ENCODE data around the gene ZDHHC8.
"Not testable (repeated sequence)": the region's sequence is repeated elsewhere in the genome, so short reads cannot be mapped to it uniquely, and the experiment has no call there.

Gene ZDHHC8

GRCh38 chr22:20157430-20158183, 26.0 kb downstream of the ZDHHC8 start:
- DNase-seq (ENCODE audit: low spot score) = no peak

DNA sequence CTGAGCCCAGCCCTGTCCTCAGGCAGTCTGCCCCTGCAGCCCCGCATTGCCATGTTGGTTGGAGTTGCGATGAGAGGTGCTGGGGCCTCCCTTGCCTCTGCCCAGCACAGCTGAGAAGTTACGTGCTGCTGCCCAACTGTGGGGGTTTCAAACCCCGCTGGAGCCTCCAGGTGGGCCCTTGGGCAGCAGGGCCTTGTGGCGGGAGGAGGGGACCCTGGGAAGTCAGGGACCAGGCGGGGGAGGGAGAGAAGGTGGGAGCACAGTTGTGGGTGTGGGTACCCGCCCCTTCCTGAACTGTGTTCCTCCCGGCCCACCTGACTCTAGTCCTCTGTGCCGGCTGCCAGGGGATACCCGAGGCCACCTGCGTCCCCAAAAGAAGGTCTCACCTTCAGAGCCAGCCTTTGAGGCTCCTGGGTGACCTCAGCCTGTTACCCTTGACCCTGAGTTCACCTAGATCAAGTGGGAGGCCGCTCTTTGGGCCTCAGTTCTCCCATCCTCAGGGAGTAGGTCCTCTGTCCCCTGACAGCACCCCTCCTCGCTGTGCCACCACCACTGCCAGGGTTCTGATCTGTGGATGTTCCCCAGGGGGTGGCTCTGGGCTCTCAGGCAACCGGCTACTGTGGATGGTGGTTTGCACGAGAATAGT, 26.9 kb downstream of the ZDHHC8 start:
- no peak for DNase-seq (ENCODE audit: low spot score)

DNA sequence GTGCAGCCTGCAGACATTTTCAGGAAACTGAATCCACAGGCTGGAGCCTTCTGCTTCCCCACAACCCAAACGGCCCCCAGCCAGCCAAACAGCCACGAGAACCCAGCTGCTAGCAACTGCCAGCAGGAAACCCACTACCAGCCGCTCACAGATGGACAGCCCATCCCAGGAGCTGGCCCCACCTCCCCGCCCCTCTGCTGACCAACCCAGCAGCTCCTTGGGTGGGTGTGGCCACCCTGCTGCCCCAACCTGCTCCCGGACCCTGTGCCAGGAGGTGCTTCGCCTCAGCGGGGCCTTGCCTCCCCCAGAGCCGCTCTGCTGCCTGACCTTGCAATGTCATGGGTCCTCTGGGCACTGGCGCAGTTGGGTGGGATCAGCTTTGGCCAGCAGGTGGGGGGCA, 27.5 kb downstream of the ZDHHC8 start:
- DNase-seq (ENCODE audit: low spot score) = no peak

DNA sequence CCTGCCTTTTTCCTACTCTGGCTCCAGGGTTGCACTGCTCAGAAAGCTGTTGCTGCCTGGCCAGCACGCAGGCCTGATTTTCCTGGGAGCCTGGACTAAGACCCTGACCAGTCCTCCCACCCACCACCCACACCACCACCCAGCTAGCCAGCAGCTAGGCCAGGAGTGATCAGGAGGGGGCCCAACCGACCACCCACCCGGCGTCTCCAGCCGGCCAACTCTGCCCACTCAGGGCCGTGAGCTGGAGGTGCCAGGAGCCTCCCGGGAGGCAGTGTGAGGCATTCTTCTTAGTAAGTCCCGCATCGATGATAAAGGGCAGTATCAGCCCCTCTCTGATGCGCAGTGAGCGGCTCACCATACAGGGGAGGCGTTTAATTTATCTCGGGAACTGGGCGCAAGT, 27.9 kb downstream of the ZDHHC8 start:
- DNase-seq (ENCODE audit: low spot score) = not testable (repeated sequence)

DNA sequence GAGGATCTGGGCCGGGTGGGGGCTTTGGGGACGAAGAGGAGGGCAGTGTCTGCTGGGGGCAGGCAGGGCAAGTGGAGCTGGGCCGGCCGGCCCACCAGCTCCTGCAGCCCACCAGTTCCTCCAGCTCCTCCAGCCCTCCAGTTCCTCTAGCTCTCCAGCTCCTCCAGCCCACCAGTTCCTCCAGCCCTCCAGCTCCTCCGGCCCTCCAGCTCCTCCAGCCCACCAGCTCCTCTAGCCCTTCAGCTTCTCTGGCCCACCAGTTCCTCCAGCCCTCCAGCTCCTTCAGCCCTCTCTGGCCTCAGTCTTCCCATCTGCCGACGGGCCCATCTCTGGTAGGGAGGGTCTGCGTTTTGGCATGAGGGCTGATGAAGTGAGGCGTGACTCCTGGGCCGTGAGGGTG, 28.4 kb downstream of the ZDHHC8 start:
- no peak for DNase-seq (ENCODE audit: low spot score)

DNA sequence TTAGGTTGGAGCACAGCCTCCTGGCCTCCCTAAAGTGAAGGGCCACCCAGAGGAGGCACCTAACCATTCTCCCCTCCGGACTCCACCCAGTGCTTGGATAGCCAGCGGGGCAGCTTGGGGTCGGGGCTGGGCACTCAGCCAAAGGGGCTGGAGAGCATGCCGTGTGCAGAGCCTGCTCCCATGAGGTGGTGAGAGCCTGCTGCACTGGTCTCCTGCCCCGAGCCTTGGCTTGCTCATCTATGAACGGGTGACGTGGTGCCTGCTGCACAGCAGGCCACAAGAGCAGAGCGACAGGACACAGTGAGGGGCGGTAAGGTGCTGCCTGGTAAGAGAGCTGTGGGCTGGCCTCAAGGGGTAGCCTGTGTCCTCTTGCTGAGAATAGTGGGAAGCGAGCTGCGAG, 33.3 kb downstream of the ZDHHC8 start:
- no peak for DNase-seq (ENCODE audit: low spot score)

DNA sequence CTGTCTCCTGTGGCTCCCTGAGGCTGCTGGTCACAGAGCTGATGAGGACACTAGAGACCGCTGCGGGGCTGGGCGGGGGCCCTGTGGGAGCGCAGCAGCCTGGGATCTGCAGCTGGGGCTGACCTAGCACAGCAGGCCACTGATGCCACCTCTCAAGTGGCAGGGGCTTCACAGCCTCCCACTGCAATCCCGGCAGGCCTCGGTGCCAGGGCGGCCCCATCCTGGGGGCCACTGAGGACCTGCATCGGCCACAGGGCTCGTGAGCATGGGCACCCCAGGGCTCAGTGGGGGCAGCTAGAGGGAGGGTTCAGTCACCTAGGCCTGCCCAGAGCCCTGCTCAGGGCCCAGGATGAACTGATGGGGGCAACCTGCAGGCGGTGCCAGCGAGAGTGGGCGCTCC, 33.8 kb downstream of the ZDHHC8 start:
- DNase-seq (ENCODE audit: low spot score) = no peak

DNA sequence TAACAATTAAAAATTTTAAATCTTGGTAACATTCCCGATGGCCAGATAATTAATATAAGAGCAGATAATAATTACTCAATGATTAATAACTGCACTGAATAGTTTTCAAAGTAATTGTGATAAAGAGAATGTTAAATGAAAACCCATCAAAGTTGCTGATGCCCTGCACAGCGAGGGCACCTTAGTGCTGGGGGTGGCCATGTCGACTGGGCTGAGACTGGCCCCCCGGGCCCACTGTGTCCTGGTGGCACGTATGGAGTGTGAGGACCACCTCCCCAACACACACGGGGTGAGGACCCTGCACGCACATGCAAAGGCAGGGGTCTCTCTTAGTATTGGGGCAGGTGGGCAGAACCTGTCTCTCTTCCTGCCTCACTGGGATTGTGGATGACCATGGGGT, 34.3 kb downstream of the ZDHHC8 start:
- DNase-seq (ENCODE audit: low spot score) = no peak

DNA sequence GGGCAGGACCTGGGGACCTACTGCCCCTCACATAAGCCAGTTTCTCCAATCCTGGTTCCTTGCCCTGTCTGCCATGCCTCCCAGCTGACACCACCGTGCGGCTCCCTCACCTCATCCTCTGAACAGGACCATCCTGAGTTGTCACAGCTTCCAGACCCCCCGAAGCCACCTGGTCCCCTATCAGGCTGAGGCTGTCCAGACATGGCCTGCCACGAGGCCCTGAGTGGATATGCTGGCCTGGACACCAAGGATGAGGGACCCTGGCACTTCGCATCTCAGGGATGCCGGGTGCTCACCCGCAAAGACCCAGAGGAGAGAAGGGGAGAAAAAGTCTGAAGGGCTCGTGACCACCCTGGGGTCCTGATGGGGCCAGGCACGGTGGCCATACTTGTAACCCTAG, 35.1 kb downstream of the ZDHHC8 start:
- DNase-seq (ENCODE audit: low spot score) = no peak

DNA sequence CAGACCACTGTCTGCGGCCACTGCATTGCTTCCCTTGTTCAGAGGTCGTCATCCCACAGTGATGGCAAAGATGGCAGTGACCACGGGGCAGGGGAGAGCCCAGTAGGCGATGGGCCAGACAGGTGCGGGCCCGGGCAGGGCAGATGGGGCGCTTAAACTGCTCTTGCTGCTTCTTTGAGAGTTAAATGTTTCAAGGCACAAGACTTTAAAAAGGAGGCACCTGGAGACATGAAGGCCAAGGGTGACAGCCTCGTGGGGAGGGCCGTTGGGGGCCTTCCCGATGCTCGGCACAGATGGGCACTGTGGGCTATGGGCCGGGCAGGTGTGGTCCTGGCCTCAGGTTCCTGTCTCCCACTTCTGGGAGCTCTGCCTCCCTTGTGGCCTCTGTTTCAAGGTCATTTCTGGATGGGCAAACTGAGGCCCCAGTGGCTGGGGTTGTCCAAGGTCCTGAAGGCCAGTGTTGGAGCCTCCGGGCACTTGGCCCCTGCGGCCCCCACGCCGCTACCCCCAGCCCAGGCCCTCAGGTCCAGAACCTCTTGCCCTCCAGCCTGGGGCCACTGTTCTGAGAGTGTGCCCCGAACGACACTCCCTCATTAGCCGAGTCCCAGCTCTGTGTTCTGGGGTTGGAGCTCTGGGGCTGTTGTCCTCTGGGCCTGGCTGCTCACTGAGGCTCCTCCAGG, 36.2 kb downstream of the ZDHHC8 start:
- no peak for DNase-seq (ENCODE audit: low spot score)

DNA sequence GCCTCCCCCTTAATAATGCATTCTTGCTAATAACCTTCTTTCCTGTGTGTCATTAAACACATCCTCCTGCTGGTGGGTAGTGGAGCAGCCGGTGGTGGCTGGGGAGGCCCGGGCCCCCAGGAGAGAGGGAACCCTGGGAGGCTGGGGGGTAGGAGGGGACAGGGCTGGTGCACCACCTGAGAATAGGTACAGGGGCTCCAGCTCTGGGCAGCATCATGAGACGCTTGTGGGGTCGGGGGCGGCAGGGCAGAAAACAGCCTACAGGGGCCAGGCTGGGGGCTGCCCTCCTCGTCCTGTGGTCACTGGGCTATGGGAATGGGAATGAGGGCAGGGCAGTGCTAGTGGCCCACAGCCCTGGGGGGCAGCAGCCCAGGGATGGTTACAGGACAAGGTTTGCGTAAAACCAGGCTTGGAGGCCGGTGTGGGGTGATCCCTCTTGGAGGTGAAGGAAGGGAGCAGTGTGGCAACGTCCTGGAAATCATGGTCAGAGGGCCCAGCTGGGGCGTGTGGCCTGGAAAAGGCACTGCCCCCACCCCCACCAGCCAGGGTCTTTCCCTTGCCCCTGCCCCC, 37.7 kb downstream of the ZDHHC8 start:
- DNase-seq (ENCODE audit: low spot score) = no peak

DNA sequence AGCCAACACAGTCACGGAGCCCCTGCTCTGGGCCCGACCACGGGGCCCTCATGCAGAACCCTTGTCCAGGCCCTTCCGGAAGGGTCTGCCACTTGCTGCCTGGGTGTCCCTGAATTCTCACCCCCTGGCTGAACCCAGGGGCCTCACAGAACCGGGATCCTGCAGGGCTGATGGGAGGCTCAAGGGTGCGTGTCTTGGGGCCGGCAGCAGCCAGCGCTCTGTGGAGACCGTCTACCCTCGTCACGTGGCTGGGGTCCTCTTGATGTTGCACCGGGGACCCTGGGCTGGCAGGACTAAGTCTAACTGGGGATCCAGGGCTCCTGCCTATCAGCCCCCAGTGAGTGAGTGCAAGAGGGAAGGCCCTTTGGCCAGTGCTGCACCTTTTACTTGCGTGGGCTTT, 38.6 kb downstream of the ZDHHC8 start:
- DNase-seq (ENCODE audit: low spot score) = no peak

- no peak for DNase-seq (ENCODE audit: low spot score)
These were observed 39.9 kb downstream of the ZDHHC8 start for GRCh38 chr22:20171288-20172140.

DNA sequence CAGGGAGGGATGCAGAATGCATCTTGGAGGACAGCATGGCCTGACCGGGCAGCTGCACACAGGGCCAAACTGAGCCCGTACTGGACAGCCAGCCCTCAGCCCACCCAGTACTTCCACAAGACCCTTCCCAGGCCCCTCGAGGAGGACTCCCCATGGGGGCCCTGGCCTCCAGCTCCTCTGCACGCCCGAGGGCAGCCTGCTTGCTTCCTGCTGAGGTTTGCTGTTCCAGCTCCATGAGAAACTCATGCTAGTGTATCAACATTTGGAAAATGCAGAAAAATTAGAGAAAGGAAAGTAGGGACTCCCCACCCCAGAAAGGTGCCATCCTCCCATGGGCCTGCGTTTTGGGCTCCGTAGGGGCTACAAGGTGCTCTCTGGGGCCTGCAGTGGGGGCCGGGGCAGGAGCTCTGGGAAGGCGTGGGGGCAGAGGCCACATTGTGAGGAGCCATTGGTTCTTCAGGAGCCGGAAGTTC, 40.6 kb downstream of the ZDHHC8 start:
- DNase-seq (ENCODE audit: low spot score) = no peak

DNA sequence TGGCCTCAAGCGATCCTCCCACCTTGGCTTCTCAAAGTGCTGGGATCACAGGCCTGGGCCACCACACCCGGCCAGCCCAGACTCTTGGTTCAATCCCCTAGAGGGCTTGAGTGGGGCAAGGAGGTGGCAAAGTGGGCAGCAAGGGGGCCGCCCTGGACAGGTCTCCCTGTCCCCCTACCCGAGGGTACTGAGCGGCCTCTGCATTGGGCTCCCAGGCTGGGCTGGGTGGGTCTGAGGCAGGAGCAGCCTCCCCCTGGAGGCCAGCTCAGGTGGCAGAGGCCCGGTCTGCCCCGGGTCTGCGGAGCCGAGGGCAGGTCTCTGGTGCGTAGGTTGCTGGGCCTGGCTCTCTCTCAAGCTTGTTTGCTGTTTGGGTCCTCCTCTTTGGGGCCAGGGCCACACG, 41.6 kb downstream of the ZDHHC8 start:
- no peak for DNase-seq (ENCODE audit: low spot score)

DNA sequence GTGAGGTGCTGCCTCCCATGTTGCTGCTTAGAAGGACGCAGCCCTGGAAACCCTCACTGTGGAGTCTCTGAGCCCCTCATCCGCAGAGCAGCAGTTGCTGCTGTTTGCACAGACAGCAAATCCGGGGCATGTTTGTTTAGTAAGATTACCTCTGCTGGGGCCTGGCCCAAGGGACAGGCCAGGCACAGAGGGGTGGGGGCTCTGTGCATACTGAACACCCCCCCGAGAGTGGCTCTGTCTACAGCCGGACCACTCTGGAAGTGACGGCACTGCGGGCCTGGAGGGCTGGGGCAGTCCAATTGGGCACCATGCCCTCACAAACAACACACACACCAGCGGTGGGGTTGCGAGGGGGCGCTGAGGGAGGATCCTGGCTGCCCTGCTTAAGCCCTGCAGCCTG, 42.2 kb downstream of the ZDHHC8 start:
- no peak for DNase-seq (ENCODE audit: low spot score)

GRCh38 chr22:20174785-20175596, 43.4 kb downstream of the ZDHHC8 start:
- DNase-seq (ENCODE audit: low spot score) = peak; percentile 46

GRCh38 chr22:20175597-20175900, 43.9 kb downstream of the ZDHHC8 start:
- no peak for DNase-seq (ENCODE audit: low spot score)

- no peak for DNase-seq (ENCODE audit: low spot score)
These were observed 44.9 kb downstream of the ZDHHC8 start for GRCh38 chr22:20176421-20177085.

GRCh38 chr22:20177217-20177911, 45.8 kb downstream of the ZDHHC8 start:
- DNase-seq (ENCODE audit: low spot score) = no peak

Measured in SK-N-DZ (cell line).